ENCODE measurements around the gene TMTC1. TPM values are rescaled to one million over a fixed set of nuclear protein-coding genes. Genes with fewer than 3 reads are reported as not detected.

Gene TMTC1
- total RNA-seq, 4 donors from 2014 or later = 20.5 to 80.6 (median 67.1) TPM

- Histone ChIP-seq H3K4me3 (no peak overlapping the region), H3K36me3 (no peaks in the 10 kb centered on the region), H3K27me3 (no peaks in the 10 kb centered on the region), H3K27ac (peak overlapping the region; percentile 1 to 74), H3K9me3 (no peaks in the 10 kb centered on the region), H3K4me1 (no peaks in the 10 kb centered on the region)
- intact Hi-C loops (cut with DNase I; ENCODE audit: low total_unique reads) = no loop called here
- DNase-seq = no peak
- no peak for TF ChIP-seq POLR2A (IDR thresholded peaks at IDR 0.05)
- TF ChIP-seq, protein P1, sequence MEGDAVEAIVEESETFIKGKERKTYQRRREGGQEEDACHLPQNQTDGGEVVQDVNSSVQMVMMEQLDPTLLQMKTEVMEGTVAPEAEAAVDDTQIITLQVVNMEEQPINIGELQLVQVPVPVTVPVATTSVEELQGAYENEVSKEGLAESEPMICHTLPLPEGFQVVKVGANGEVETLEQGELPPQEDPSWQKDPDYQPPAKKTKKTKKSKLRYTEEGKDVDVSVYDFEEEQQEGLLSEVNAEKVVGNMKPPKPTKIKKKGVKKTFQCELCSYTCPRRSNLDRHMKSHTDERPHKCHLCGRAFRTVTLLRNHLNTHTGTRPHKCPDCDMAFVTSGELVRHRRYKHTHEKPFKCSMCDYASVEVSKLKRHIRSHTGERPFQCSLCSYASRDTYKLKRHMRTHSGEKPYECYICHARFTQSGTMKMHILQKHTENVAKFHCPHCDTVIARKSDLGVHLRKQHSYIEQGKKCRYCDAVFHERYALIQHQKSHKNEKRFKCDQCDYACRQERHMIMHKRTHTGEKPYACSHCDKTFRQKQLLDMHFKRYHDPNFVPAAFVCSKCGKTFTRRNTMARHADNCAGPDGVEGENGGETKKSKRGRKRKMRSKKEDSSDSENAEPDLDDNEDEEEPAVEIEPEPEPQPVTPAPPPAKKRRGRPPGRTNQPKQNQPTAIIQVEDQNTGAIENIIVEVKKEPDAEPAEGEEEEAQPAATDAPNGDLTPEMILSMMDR (IDR thresholded peaks at IDR 0.05) = no peak
Measured at GRCh38 chr12:29578731-29579130, 205.0 kb downstream of the TMTC1 start.

- intact Hi-C loops (cut with DNase I; ENCODE audit: low total_unique reads) = no loop called here
- Histone ChIP-seq H3K4me1 (no peaks in the 10 kb centered on the region), H3K9me3 (no peaks in the 10 kb centered on the region), H3K36me3 (no peaks in the 10 kb centered on the region), H3K27me3 (no peaks in the 10 kb centered on the region), H3K27ac (peak overlapping the region in 1 of 2 donors; percentile 74), H3K4me3 (no peak overlapping the region)
- DNase-seq = no peak
- no peak for TF ChIP-seq POLR2A (IDR thresholded peaks at IDR 0.05)
- TF ChIP-seq, protein P1 (IDR thresholded peaks at IDR 0.05) = no peak
Measured at GRCh38 chr12:29578070-29578469, 205.7 kb downstream of the TMTC1 start.

DNA sequence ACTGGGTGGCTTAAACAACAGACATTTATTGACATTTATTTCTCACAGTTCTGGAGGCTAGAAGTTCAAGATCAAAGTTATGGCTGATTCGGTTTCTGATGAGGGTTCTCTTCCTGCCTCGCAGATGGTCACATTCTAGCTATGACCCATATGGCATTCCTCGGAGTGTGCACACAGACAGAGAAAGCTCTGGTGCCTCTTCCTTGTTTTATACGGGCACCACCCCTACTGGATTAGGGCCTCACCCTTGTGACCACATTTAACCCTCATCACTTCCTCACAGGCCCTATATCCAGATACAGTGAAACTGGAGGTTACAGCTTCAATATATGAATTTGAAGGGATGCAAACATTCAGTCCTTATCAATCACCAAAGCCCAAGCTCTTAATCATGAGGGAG, 209.2 kb downstream of the TMTC1 start:
- no peak overlapping the region for H3K27ac ChIP-seq
- H3K27me3 ChIP-seq = no peaks in the 10 kb centered on the region
- H3K4me1 ChIP-seq = no peaks in the 10 kb centered on the region
- intact Hi-C loops (cut with DNase I; ENCODE audit: low total_unique reads) = no loop called here
- no peak for DNase-seq
- TF ChIP-seq, protein P1 (IDR thresholded peaks at IDR 0.05) = no peak
- TF ChIP-seq POLR2A (IDR thresholded peaks at IDR 0.05) = no peak
- H3K4me3 ChIP-seq = no peak overlapping the region
- H3K36me3 ChIP-seq = no peaks in the 10 kb centered on the region
- no peaks in the 10 kb centered on the region for H3K9me3 ChIP-seq

- no peaks in the 10 kb centered on the region for H3K9me3 ChIP-seq
- intact Hi-C loops (cut with DNase I; ENCODE audit: low total_unique reads) = no loop called here
- H3K36me3 ChIP-seq = no peaks in the 10 kb centered on the region
- no peak for DNase-seq
- no peaks in the 10 kb centered on the region for H3K4me1 ChIP-seq
- H3K27me3 ChIP-seq = no peaks in the 10 kb centered on the region
- TF ChIP-seq, protein P1 (IDR thresholded peaks at IDR 0.05) = no peak
- TF ChIP-seq POLR2A (IDR thresholded peaks at IDR 0.05) = no peak
- H3K27ac ChIP-seq = no peak overlapping the region
- H3K4me3 ChIP-seq = no peak overlapping the region
Measured at GRCh38 chr12:29572938-29573337, 210.8 kb downstream of the TMTC1 start.

- intact Hi-C loops (cut with DNase I; ENCODE audit: low total_unique reads) = no loop called here
- no peak overlapping the region for H3K4me3 ChIP-seq
- no peaks in the 10 kb centered on the region for H3K27me3 ChIP-seq
- H3K36me3 ChIP-seq = no peaks in the 10 kb centered on the region
- no peak for DNase-seq
- no peak overlapping the region for H3K27ac ChIP-seq
- no peaks in the 10 kb centered on the region for H3K4me1 ChIP-seq
- TF ChIP-seq POLR2A (IDR thresholded peaks at IDR 0.05) = no peak
- TF ChIP-seq, protein P1 (IDR thresholded peaks at IDR 0.05) = no peak
- no peaks in the 10 kb centered on the region for H3K9me3 ChIP-seq
Measured at GRCh38 chr12:29572464-29572863, 211.3 kb downstream of the TMTC1 start.

Data from uterus (tissue), 4 donors.